HCT116 (cell line): ENCODE data around the gene RCN2.

ENCODE experiments used
- EZH2 ChIP-seq: fragments of 200-600 bp; sonication (generic); IDR thresholded peaks from 2 replicates; pipeline ENCODE4 v1.6.1; 2017; ENCODE audit warnings: antibody characterized with exemption, mixed run types
- EZH2phosphoT487 ChIP-seq: fragments of 200-600 bp; IDR thresholded peaks from 2 replicates; pipeline ENCODE4 v1.6.1; 2018; ENCODE audit warnings: antibody characterized with exemption, borderline replicate concordance
- FOSL1 ChIP-seq: IDR thresholded peaks from 2 replicates; pipeline ENCODE4 v1.6.1; 2012; ENCODE audit warnings: low read depth
- POLR2A ChIP-seq: IDR thresholded peaks from 2 replicates; pipeline ENCODE4 v1.7.0; 2011; ENCODE audit warnings: borderline replicate concordance; ENCODE audit not compliant: insufficient read depth, insufficient read length; ENCODE audit errors: extremely low read depth
- POLR2AphosphoS5 ChIP-seq: IDR thresholded peaks from 2 replicates; pipeline ENCODE4 v1.6.1; 2011; ENCODE audit warnings: mild to moderate bottlenecking, low read depth, low read length, moderate library complexity
- RAD21 ChIP-seq: IDR thresholded peaks from 2 replicates; pipeline ENCODE4 v1.6.1; 2012; ENCODE audit warnings: low read depth, mild to moderate bottlenecking
- SIN3A ChIP-seq: IDR thresholded peaks from 2 replicates; pipeline ENCODE4 v1.6.1; 2012; ENCODE audit warnings: low read depth
- ZFX ChIP-seq: fragments of 450-650 bp; IDR thresholded peaks from 2 replicates; pipeline ENCODE4 v1.6.1; 2017
- ZNF274 ChIP-seq: fragments of 200-500 bp; sonication (Bioruptor generic); IDR thresholded peaks from 2 replicates; pipeline ENCODE4 v1.6.1; 2014; ENCODE audit warnings: mild to moderate bottlenecking, low read depth, low read length, inconsistent platforms
- TF ChIP-seq, protein P1 (sequence below), 3 experiments: fragments of 200-600 bp in 1 of 3; sonication (generic) in 1 of 3; IDR thresholded peaks in 2 of 3; conservative IDR thresholded peaks in 1 of 3; 2 replicates each; pipeline ENCODE4 v1.5.1; 2012 to 2017; ENCODE audit warnings: low read depth in 2 of 3, low read length in 2 of 3, antibody characterized with exemption in 1 of 3, borderline replicate concordance in 1 of 3, control low read depth in 1 of 3, mild to moderate bottlenecking in 1 of 3, mixed read lengths in 1 of 3, mixed run types in 1 of 3, moderate library complexity in 1 of 3; ENCODE audit not compliant: insufficient read depth in 1 of 3
- TF ChIP-seq, protein P2 (sequence below): IDR thresholded peaks from 2 replicates; pipeline ENCODE4 v1.6.1; 2012; ENCODE audit warnings: low read depth
- TF ChIP-seq, protein P3 (sequence below): IDR thresholded peaks from 2 replicates; pipeline ENCODE4 v1.6.1; 2012

DNA sequence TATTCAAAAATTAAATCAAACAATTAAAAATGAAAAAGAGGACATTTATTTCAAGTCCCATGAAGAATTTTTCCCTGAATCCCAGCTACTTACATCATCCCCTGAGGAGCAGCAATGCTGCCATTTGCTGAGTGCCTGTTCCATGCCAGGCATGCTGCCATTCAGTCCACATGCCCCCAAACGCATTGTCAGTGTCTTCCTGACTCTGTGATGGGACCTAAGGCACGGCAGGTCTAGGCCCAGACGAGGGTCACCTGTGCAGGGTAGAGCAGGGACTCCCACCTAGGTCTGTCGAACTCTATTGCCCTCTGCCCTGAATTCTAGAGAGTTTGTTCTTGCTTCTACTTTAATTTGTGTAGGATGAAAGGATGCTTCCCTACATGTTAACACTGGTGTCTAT is 70.4 kb downstream of the RCN2 start:
- no peak for TF ChIP-seq FOSL1
- TF ChIP-seq, protein P1, sequence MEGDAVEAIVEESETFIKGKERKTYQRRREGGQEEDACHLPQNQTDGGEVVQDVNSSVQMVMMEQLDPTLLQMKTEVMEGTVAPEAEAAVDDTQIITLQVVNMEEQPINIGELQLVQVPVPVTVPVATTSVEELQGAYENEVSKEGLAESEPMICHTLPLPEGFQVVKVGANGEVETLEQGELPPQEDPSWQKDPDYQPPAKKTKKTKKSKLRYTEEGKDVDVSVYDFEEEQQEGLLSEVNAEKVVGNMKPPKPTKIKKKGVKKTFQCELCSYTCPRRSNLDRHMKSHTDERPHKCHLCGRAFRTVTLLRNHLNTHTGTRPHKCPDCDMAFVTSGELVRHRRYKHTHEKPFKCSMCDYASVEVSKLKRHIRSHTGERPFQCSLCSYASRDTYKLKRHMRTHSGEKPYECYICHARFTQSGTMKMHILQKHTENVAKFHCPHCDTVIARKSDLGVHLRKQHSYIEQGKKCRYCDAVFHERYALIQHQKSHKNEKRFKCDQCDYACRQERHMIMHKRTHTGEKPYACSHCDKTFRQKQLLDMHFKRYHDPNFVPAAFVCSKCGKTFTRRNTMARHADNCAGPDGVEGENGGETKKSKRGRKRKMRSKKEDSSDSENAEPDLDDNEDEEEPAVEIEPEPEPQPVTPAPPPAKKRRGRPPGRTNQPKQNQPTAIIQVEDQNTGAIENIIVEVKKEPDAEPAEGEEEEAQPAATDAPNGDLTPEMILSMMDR (IDR thresholded peaks at IDR 0.05 in 2 of 3, conservative IDR thresholded peaks at IDR 0.05 in 1 of 3; ENCODE audit: borderline replicate concordance in 1 of 3, insufficient read depth in 1 of 3, low read depth in 2 of 3, low read length in 2 of 3), result no peak
- TF ChIP-seq SIN3A, result no peak
- no peak for TF ChIP-seq EZH2phosphoT487
- no peak for TF ChIP-seq POLR2A
- TF ChIP-seq, protein P2, sequence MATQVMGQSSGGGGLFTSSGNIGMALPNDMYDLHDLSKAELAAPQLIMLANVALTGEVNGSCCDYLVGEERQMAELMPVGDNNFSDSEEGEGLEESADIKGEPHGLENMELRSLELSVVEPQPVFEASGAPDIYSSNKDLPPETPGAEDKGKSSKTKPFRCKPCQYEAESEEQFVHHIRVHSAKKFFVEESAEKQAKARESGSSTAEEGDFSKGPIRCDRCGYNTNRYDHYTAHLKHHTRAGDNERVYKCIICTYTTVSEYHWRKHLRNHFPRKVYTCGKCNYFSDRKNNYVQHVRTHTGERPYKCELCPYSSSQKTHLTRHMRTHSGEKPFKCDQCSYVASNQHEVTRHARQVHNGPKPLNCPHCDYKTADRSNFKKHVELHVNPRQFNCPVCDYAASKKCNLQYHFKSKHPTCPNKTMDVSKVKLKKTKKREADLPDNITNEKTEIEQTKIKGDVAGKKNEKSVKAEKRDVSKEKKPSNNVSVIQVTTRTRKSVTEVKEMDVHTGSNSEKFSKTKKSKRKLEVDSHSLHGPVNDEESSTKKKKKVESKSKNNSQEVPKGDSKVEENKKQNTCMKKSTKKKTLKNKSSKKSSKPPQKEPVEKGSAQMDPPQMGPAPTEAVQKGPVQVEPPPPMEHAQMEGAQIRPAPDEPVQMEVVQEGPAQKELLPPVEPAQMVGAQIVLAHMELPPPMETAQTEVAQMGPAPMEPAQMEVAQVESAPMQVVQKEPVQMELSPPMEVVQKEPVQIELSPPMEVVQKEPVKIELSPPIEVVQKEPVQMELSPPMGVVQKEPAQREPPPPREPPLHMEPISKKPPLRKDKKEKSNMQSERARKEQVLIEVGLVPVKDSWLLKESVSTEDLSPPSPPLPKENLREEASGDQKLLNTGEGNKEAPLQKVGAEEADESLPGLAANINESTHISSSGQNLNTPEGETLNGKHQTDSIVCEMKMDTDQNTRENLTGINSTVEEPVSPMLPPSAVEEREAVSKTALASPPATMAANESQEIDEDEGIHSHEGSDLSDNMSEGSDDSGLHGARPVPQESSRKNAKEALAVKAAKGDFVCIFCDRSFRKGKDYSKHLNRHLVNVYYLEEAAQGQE, result no peak
- TF ChIP-seq EZH2, result no peak
- TF ChIP-seq, protein P3, sequence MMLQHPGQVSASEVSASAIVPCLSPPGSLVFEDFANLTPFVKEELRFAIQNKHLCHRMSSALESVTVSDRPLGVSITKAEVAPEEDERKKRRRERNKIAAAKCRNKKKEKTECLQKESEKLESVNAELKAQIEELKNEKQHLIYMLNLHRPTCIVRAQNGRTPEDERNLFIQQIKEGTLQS, result no peak
- TF ChIP-seq POLR2AphosphoS5, result no peak
- no peak for TF ChIP-seq ZNF274
- no peak for TF ChIP-seq RAD21
- TF ChIP-seq ZFX, result no peak
